GM21619 (cell line): ENCODE measurements around the gene AOAH.

ENCODE experiments used
- ATAC-seq: cut with Tn5 transposase; IDR thresholded peaks from one replicate; pipeline ENCODE4 v1.9.1; 2021; ENCODE audit not compliant: unreplicated experiment

Gene AOAH, protein sequence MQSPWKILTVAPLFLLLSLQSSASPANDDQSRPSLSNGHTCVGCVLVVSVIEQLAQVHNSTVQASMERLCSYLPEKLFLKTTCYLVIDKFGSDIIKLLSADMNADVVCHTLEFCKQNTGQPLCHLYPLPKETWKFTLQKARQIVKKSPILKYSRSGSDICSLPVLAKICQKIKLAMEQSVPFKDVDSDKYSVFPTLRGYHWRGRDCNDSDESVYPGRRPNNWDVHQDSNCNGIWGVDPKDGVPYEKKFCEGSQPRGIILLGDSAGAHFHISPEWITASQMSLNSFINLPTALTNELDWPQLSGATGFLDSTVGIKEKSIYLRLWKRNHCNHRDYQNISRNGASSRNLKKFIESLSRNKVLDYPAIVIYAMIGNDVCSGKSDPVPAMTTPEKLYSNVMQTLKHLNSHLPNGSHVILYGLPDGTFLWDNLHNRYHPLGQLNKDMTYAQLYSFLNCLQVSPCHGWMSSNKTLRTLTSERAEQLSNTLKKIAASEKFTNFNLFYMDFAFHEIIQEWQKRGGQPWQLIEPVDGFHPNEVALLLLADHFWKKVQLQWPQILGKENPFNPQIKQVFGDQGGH

DNA sequence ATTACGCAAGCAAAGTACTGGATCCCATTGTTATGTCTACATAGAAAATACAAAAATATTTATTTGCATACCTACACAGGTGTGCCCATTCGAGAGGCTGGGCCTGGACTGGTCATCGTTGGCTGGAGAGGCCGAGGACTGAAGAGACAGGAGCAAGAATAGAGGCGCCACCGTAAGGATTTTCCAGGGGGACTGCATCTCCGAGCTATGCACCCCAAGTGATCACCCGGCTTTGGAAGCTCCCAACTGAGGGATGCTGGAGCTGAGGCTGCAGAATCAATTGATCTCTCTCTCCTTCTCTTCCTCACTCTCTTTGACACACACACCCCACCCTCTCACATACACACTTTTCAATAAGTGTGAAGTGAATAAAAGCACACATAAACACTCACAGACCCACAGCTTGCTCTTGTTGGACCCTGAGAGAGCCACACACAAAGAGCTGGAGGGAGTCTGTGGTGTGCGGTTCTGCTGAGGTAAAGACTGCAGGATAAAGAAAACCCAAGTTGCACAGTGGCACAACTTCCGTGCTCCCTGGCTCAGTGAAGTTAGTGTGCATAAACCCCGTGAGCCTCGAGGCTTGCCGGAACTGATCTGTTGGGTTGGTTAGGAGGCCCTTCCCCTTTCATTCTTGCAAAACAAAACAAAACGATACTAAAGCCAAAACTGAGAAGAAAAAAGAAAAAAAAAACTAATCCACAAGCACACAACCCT lies at the start of gene AOAH:
Gene AOAH (minus strand): TSS at position 544 of the 714 bp plus-strand sequence. CDS start 346 bp downstream, at position 198.
- peak; percentile 88 for ATAC-seq

- ATAC-seq: no peak
Observed at GRCh38 chr7:36766451-36766850, 42.2 kb upstream of the AOAH start.

GRCh38 chr7:36765605-36766004 lies 41.3 kb upstream of the AOAH start:
- no peak for ATAC-seq

- no peak for ATAC-seq
Observed at GRCh38 chr7:36764929-36765328, 40.6 kb upstream of the AOAH start.

DNA sequence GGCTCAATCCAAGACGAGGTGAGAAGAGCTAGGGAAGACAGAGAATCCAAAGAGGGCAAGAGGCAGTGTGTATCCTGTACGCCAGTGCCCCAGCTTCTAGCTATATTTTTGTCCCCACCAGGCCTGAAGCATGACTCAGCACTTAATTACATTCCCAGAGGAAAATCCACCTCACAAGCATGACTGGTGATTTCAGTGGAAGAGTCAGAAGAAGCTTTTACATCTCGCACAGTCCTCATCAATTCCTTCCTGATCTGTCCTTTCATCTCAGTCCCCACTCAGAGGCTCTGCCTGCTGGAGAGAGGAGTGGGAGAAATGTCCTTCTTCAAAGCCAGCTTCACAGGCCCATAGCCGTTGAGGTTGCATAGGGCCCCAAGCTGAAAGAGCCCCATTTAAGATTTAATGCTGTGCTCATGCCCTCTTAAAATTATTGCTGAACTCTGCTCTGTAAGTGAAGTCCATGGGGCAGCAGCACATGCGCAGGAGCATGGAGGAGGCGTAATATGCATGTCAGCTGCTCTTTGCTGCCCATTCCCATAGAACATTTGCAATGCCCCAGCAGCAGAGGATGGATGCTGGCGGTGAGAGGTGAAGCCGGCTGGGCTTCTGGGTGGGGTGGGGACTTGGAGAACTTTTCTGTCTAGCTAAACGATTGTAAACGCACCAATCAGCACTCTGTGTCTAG lies 39.0 kb upstream of the AOAH start:
- ATAC-seq: no peak

DNA sequence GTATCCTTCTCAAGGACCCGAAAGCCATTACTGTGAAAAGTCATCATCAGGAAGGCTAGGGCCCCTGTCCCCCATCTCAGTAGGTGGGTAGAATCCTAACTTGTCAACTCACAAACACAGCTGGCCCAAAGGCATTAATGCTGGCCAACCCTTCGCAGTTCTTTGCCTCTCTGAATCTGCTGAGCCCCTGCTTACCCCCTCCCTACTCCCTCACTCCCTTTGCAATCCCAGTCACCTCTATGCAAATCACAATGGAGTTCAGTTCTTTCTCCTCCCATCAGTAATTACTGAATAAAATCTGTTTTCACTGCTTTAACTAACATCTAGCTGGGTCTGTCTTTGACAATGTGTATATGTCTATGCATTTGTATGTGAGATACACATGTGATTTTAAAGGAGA lies 38.1 kb upstream of the AOAH start:
- no peak for ATAC-seq

GRCh38 chr7:36761835-36762234 lies 37.5 kb upstream of the AOAH start:
- no peak for ATAC-seq

DNA sequence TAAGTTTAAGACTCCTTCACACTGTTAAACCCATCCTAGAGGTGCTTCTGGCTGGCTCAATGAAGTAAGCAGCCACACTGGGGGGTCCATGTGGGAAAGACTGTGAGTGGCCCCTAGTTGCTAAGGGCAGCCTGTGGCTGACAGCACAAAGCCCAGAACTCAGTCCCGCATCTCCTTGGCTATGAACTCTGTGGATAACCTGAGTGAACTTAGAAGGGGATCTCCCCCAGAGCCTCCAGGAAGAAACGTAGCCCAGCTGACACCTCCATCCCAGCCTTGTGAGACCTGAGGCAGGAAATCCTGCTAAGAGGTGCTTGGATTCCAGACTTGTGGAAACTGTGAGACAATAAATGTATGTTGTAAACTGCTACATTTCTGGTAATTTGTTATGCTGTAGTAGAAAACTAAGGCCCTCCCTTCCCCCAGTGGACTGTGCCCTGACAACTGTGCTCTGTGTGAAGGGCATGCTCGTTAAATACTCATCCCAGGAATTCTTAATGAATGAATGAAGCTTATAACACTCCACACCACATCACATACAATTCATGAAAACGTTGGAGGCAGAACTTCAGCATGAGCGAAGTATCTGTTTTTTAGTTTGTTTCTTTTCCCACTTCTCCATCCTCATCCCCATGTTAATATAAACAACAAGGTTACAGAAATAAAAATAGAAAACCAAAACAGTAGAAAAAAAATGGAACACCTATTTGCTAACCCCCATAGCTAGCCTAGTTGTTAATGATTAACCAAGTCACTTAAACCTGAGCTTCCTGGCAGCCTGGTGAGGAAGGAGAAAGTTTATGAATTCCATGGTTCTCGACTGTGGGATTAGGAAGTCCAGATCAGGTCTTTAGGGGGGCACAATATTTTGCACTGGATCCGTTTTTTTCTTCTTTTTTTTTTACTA lies 36.8 kb upstream of the AOAH start:
- ATAC-seq: no peak

- no peak for ATAC-seq
Observed at GRCh38 chr7:36758879-36759278, 34.6 kb upstream of the AOAH start.

DNA sequence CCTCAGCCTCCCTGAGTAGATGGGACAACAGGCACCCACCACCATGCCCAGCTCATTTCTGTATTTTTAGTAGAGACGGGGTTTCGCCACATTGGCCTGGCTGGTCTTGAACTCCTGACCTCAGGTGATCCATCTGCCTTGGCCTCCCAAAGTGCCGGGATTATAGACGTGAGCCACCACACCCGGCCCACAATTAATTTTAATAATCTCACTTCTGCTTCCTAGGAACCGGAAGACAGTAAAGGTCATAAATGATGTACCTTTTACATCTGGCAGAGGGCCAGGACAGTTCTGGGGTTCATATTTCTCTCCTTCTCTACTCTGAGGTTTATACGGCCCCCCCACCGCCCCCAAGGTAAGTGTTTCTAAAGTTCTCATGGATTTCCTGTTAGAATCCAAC lies 31.2 kb upstream of the AOAH start:
- no peak for ATAC-seq

- no peak for ATAC-seq
Observed at GRCh38 chr7:36752026-36752711, 27.9 kb upstream of the AOAH start.

DNA sequence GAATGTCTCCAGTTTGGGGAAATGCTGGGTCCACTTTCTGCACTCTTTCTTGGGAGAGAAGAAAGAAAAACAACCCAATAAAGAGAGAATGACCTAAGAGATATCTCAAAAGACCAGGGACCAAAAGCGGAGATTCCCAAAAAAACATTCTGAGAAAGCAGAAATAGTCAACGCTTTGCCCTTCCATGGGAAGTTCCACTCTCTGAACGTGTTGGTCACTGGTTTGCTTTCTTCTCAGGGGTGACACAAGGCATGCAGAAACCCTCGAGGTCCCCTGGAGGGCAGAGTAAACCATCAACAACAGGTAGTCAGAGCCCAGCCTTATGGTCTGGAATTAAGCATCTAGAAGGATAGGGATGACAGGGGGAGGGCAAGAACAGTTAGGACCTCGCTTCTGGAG lies 26.2 kb upstream of the AOAH start:
- ATAC-seq: no peak

GRCh38 chr7:36749282-36749960 lies 25.1 kb upstream of the AOAH start:
- ATAC-seq: no peak

GRCh38 chr7:36748017-36748487 lies 23.8 kb upstream of the AOAH start:
- no peak for ATAC-seq

GRCh38 chr7:36747280-36748016 lies 23.2 kb upstream of the AOAH start:
- no peak for ATAC-seq

DNA sequence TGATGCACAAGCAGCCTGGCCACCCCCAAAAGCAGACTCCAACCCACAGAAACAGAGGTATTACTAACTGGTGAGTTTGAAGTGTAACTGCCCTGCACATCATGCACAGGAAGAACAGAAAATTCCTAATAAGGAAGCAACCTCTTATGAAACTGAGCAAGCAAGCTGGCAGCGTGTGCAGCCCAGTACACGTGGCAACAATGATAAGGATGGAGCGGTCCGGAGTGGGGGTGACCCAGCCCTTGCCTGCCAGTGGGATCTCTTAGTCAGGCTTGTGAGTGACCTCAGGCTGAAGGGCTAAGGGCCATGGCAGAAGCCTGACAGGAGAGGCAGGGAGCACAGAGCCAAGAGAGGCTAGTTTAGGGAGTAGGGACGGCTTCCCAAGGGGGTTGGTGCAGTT lies 22.1 kb upstream of the AOAH start:
- ATAC-seq: no peak

- ATAC-seq: peak; percentile 59
Observed at GRCh38 chr7:36742911-36743775, 18.8 kb upstream of the AOAH start.

GRCh38 chr7:36741866-36742265 lies 17.6 kb upstream of the AOAH start:
- ATAC-seq: no peak
